GM18520 (cell line): Measurements from ENCODE around the gene NOP9.

Experiments used
- ATAC-seq: cut with Tn5 transposase; IDR thresholded peaks from one replicate; pipeline ENCODE4 v1.9.1; 2021; ENCODE audit not compliant: unreplicated experiment

The NOP9 gene

GRCh38 chr14:24262821-24263733 lies 36.6 kb upstream of the NOP9 start, which contains the start of gene TGM1:
TSS of gene TGM1 (minus strand) at chr14:24263177. CDS start at chr14:24262352, 825 bp downstream.
- ATAC-seq = no peak

GRCh38 chr14:24263848-24264247 lies 35.8 kb upstream of the NOP9 start:
- ATAC-seq = no peak

GRCh38 chr14:24264298-24264697 lies 35.4 kb upstream of the NOP9 start:
- ATAC-seq = no peak

- ATAC-seq = no peak
These were observed 33.1 kb upstream of the NOP9 start for GRCh38 chr14:24266344-24267244.

GRCh38 chr14:24267516-24267915 lies 32.1 kb upstream of the NOP9 start:
- no peak for ATAC-seq

GRCh38 chr14:24268225-24268624 lies 31.4 kb upstream of the NOP9 start:
- no peak for ATAC-seq

GRCh38 chr14:24269368-24269767 lies 30.3 kb upstream of the NOP9 start:
- no peak for ATAC-seq

GRCh38 chr14:24269910-24270536 lies 29.6 kb upstream of the NOP9 start:
- no peak for ATAC-seq

- ATAC-seq = no peak
These were observed 29.0 kb upstream of the NOP9 start for GRCh38 chr14:24270537-24271133.

- ATAC-seq = peak; percentile 78
These were observed 28.4 kb upstream of the NOP9 start, which contains the start of gene RABGGTA for GRCh38 chr14:24271134-24271833. TSS of gene RABGGTA (minus strand) at chr14:24271597. CDS start at chr14:24271115, 482 bp downstream.

GRCh38 chr14:24271834-24272263 lies 27.8 kb upstream of the NOP9 start:
- no peak for ATAC-seq

- no peak for ATAC-seq
These were observed 27.2 kb upstream of the NOP9 start for GRCh38 chr14:24272467-24272866.

- ATAC-seq = no peak
These were observed 26.1 kb upstream of the NOP9 start for GRCh38 chr14:24273422-24273998.

GRCh38 chr14:24274101-24274543 lies 25.5 kb upstream of the NOP9 start:
- ATAC-seq = peak; percentile 39

- no peak for ATAC-seq
These were observed 22.6 kb upstream of the NOP9 start for GRCh38 chr14:24277071-24277470.

GRCh38 chr14:24277606-24278321 lies 21.9 kb upstream of the NOP9 start:
- no peak for ATAC-seq

GRCh38 chr14:24278424-24278823 lies 21.2 kb upstream of the NOP9 start:
- ATAC-seq = no peak

GRCh38 chr14:24279301-24280186 lies 20.1 kb upstream of the NOP9 start:
- peak; percentile 47 for ATAC-seq
